Activated CD8-positive, alpha-beta T cell treated with anti-CD3 and anti-CD28 coated beads for 36 hours (primary cell): ENCODE data around the gene BBX. TPM values are rescaled to one million over a fixed set of nuclear protein-coding genes. Genes with fewer than 3 reads are reported as not detected.

Experiments used
- ATAC-seq: fragments of 200-7000 bp; cut with Tn5 transposase; one replicate; pipeline ENCODE4 v1.10.0; 2021; ENCODE audit warnings: mild to moderate bottlenecking, moderate library complexity
- CTCF ChIA-PET: fragments of 350-600 bp; sonication (Branson Sonifier 250); formaldehyde crosslinking; loops from one replicate; lab custom pipeline; 2021; ENCODE audit warnings: antibody characterized with exemption; lab: Charles Lee
- POLR2A ChIA-PET: fragments of 350-600 bp; sonication (Branson Sonifier 250); formaldehyde crosslinking; loops from one replicate; lab custom pipeline; 2021; ENCODE audit warnings: antibody characterized with exemption; lab: Charles Lee
- DNase-seq: peaks from one replicate; pipeline ENCODE4 v3.0.0-alpha.2; 2020
- H3K27ac Mint-ChIP-seq: one replicate; pipeline ENCODE4 v1.8.0; 2021; ENCODE audit warnings: mild to moderate bottlenecking, mixed read lengths
- H3K27me3 Mint-ChIP-seq: one replicate; pipeline ENCODE4 v1.8.0; 2021; ENCODE audit warnings: mixed read lengths
- H3K36me3 Mint-ChIP-seq: one replicate; pipeline ENCODE4 v1.8.0; 2021; ENCODE audit warnings: low read depth, mixed read lengths
- H3K4me1 Mint-ChIP-seq: one replicate; pipeline ENCODE4 v1.8.0; 2021; ENCODE audit warnings: low read depth, mixed read lengths
- H3K4me3 Mint-ChIP-seq: one replicate; pipeline ENCODE4 v1.8.0; 2021; ENCODE audit warnings: mild to moderate bottlenecking, moderate library complexity, mixed read lengths
- H3K9me3 Mint-ChIP-seq: one replicate; pipeline ENCODE4 v1.8.0; 2021; ENCODE audit warnings: mixed read lengths
- CTCF ChIP-seq: fragments of 200-600 bp; IDR thresholded peaks from one replicate; pipeline ENCODE4 v1.8.0; 2022; ENCODE audit warnings: antibody characterized with exemption, mild to moderate bottlenecking
- intact Hi-C: fragments of 100-400 bp; cut with micrococcal nuclease; formaldehyde crosslinking; loops from one replicate; pipeline ENCODE4 v1.10.0; 2022
- total RNA-seq, 2 experiments: library from RNA; stranded (reverse); gene quantifications; one replicate each; pipeline ENCODE4 v1.2.3, GENCODE V29; 2021

The BBX gene
- 10 to 100 TPM; 40.9 to 42.4 TPM for total RNA-seq

- DNase-seq (peak; percentile 94), ATAC-seq (peak; percentile 93)
- CTCF ChIA-PET, result no interaction called here
- H3K27ac Mint-ChIP-seq, result peak within 1 kb of the TSS; percentile 95
- H3K4me1 Mint-ChIP-seq, result peaks cover 27% of the 10 kb centered on the region
- POLR2A ChIA-PET, result interaction anchor here (1.0 kb wide), 1 partner anchor 33 kb away, joined by 3 read pairs; no protein-coding TSS in a partner anchor
- no peaks in the 10 kb centered on the region for H3K27me3 Mint-ChIP-seq
- H3K9me3 Mint-ChIP-seq, result no peaks in the 10 kb centered on the region
- intact Hi-C loops, result loop anchor here (5.0 kb wide), 1 partner anchor 90 kb away; no protein-coding TSS in a partner anchor
- H3K4me3 Mint-ChIP-seq, result peak within 1 kb of the TSS; percentile 92
- peaks cover 13% of the 10 kb centered on the region for H3K36me3 Mint-ChIP-seq
- TF ChIP-seq CTCF, result no peak
These were observed at the start of gene BBX for GRCh38 chr3:107522510-107523288. BBX (plus strand) TSS chr3:107522962; CDS start chr3:107710461, 187,499 bp downstream.

GRCh38 chr3:107476462-107476861 lies 46.3 kb upstream of the BBX start:
- H3K4me3 Mint-ChIP-seq, result no peak overlapping the region
- ChIA-PET POLR2A (no interaction called here), CTCF (no interaction called here)
- ATAC-seq (no peak), DNase-seq (no peak)
- no peaks in the 10 kb centered on the region for H3K36me3 Mint-ChIP-seq
- intact Hi-C loops, result no loop called here
- H3K9me3 Mint-ChIP-seq, result peaks cover 11% of the 10 kb centered on the region
- TF ChIP-seq CTCF, result no peak
- H3K4me1 Mint-ChIP-seq, result no peaks in the 10 kb centered on the region
- peaks cover 4% of the 10 kb centered on the region for H3K27me3 Mint-ChIP-seq
- no peak overlapping the region for H3K27ac Mint-ChIP-seq

GRCh38 chr3:107487490-107487889 lies 35.3 kb upstream of the BBX start:
- no peak for TF ChIP-seq CTCF
- intact Hi-C loops, result no loop called here

GRCh38 chr3:107488942-107489341 lies 33.8 kb upstream of the BBX start:
- DNase-seq, result no peak
- no peak overlapping the region for H3K4me3 Mint-ChIP-seq
- no peak overlapping the region for H3K27ac Mint-ChIP-seq
- no peak for ATAC-seq
- no peaks in the 10 kb centered on the region for H3K36me3 Mint-ChIP-seq
- TF ChIP-seq CTCF, result no peak
- H3K9me3 Mint-ChIP-seq, result no peaks in the 10 kb centered on the region
- H3K4me1 Mint-ChIP-seq, result no peaks in the 10 kb centered on the region
- intact Hi-C loops, result no loop called here
- ChIA-PET CTCF (no interaction called here), POLR2A (no interaction called here)
- H3K27me3 Mint-ChIP-seq, result no peaks in the 10 kb centered on the region

More at GRCh38 chr3:107487490-107487889, 35.3 kb upstream of the BBX start:
- H3K9me3 Mint-ChIP-seq, result no peaks in the 10 kb centered on the region
- peak; percentile 65 for ATAC-seq
- ChIA-PET POLR2A (interaction anchor here (0.7 kb wide), 1 partner anchor 33 kb away, joined by 4 read pairs; no protein-coding TSS in a partner anchor), CTCF (interaction anchor here (1.2 kb wide), 1 partner anchor 9 kb away, joined by 3 read pairs; no protein-coding TSS in a partner anchor)
- no peak overlapping the region for H3K4me3 Mint-ChIP-seq
- no peaks in the 10 kb centered on the region for H3K27me3 Mint-ChIP-seq
- no peaks in the 10 kb centered on the region for H3K36me3 Mint-ChIP-seq
- DNase-seq, result no peak
- H3K4me1 Mint-ChIP-seq, result no peaks in the 10 kb centered on the region
- no peak overlapping the region for H3K27ac Mint-ChIP-seq

GRCh38 chr3:107493134-107493533 lies 29.6 kb upstream of the BBX start:
- CTCF ChIA-PET, result interaction anchor here (0.9 kb wide), 1 partner anchor 222 kb away, joined by 3 read pairs; no protein-coding TSS in a partner anchor
- Mint-ChIP-seq H3K4me3 (no peak overlapping the region), H3K4me1 (no peaks in the 10 kb centered on the region), H3K36me3 (no peaks in the 10 kb centered on the region), H3K27me3 (no peaks in the 10 kb centered on the region), H3K9me3 (no peaks in the 10 kb centered on the region), H3K27ac (no peak overlapping the region)
- intact Hi-C loops, result no loop called here
- DNase-seq, result no peak
- no peak for ATAC-seq
- no peak for TF ChIP-seq CTCF
- POLR2A ChIA-PET, result no interaction called here
